B cell (primary cell): ENCODE results near the gene FSTL5.

Experiments used
- EZH2 ChIP-seq: IDR thresholded peaks from 2 replicates; pipeline ENCODE4 v1.6.1; 2012; ENCODE audit warnings: borderline replicate concordance, low read depth, mild to moderate bottlenecking, moderate library complexity, low read length; ENCODE audit not compliant: insufficient read depth, poor library complexity, severe bottlenecking
- TF ChIP-seq, protein P1 (sequence below): fragments of 200-600 bp; IDR thresholded peaks from one replicate; pipeline ENCODE4 v1.8.0; 2022; ENCODE audit warnings: antibody characterized with exemption, mild to moderate bottlenecking

DNA sequence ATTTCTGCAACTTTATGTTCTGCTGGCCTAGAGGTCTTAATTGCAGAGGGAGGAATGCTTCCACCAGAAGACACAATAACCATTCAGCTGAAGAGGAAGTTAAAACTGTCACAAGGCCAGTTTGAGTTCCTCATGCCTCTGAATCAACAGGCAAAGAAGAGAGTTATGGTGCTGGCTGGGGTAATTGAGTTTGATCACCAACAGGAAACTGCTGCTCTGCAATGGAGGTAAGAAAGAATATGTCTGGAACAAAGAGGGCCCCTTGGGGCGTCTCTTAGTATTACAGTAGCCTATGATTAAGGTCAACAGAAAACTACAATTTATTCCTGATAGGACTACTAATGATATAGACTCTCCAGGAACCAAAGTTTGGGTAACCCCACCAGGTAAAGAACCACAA is 744.0 kb downstream of the FSTL5 start:
- TF ChIP-seq, protein P1, sequence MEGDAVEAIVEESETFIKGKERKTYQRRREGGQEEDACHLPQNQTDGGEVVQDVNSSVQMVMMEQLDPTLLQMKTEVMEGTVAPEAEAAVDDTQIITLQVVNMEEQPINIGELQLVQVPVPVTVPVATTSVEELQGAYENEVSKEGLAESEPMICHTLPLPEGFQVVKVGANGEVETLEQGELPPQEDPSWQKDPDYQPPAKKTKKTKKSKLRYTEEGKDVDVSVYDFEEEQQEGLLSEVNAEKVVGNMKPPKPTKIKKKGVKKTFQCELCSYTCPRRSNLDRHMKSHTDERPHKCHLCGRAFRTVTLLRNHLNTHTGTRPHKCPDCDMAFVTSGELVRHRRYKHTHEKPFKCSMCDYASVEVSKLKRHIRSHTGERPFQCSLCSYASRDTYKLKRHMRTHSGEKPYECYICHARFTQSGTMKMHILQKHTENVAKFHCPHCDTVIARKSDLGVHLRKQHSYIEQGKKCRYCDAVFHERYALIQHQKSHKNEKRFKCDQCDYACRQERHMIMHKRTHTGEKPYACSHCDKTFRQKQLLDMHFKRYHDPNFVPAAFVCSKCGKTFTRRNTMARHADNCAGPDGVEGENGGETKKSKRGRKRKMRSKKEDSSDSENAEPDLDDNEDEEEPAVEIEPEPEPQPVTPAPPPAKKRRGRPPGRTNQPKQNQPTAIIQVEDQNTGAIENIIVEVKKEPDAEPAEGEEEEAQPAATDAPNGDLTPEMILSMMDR = no peak
- TF ChIP-seq EZH2 = no peak
